OCI-LY3 (cell line): Measurements from ENCODE around the gene TANGO6.

Experiments
- H2AFZ ChIP-seq: fragments of 200-600, 300-600 bp; shearing (Covaris generic); 2 replicates; pipeline ENCODE4 v1.6.0; 2014; ENCODE audit warnings: antibody characterized with exemption, low read depth, low read length
- H3K27ac ChIP-seq: fragments of 200-600, 300-600 bp; sonication (generic); 2 replicates; pipeline ENCODE4 v1.5.1; 2014; ENCODE audit warnings: mild to moderate bottlenecking, low read length, moderate library complexity, mixed read lengths
- H3K27me3 ChIP-seq: fragments of 200-600, 300-600 bp; sonication (generic); 2 replicates; pipeline ENCODE4 v1.6.1; 2014; ENCODE audit warnings: low read depth, low read length, mixed read lengths
- H3K36me3 ChIP-seq: fragments of 200-600, 300-600 bp; sonication (generic); replicated peaks from 2 replicates; pipeline ENCODE3; 2014; ENCODE audit warnings: low read depth, low read length, mixed read lengths
- H3K4me1 ChIP-seq: fragments of 300-600, 200-600 bp; sonication (generic); 2 replicates; pipeline ENCODE4 v1.6.1; 2014; ENCODE audit warnings: low read length, mixed read lengths
- H3K4me2 ChIP-seq: fragments of 200-600, 300-600 bp; sonication (generic); 2 replicates; pipeline ENCODE4 v1.6.1; 2014; ENCODE audit warnings: low read length, mixed read lengths
- H3K4me3 ChIP-seq: fragments of 300-600, 200-600 bp; sonication (generic); 2 replicates; pipeline ENCODE4 v1.5.1; 2014; ENCODE audit warnings: antibody characterized with exemption, mild to moderate bottlenecking, low read length, moderate library complexity
- H3K79me2 ChIP-seq: fragments of 300-600, 200-600 bp; shearing (Covaris generic); 2 replicates; pipeline ENCODE4 v1.6.1; 2014; ENCODE audit warnings: mild to moderate bottlenecking, low read length, mixed read lengths
- H3K9ac ChIP-seq: fragments of 300-600, 200-600 bp; shearing (Covaris generic); 2 replicates; pipeline ENCODE4 v1.6.0; 2014; ENCODE audit warnings: mild to moderate bottlenecking, low read length, moderate library complexity
- H3K9me3 ChIP-seq: fragments of 200-600, 300-600 bp; shearing (Covaris generic); 2 replicates; pipeline ENCODE4 v1.6.1; 2014; ENCODE audit warnings: low read length, mixed read lengths; ENCODE audit not compliant: insufficient read depth
- H4K20me1 ChIP-seq: fragments of 200-600, 300-600 bp; sonication (generic); 2 replicates; pipeline ENCODE4 v1.6.1; 2016; ENCODE audit warnings: low read length, mixed read lengths; ENCODE audit not compliant: insufficient read depth
- CTCF ChIP-seq: fragments of 200-600, 300-600 bp; sonication (generic); IDR thresholded peaks from 2 replicates; pipeline ENCODE4 v1.5.1; 2014; ENCODE audit warnings: antibody characterized with exemption, low read length, low read depth
- EZH2phosphoT487 ChIP-seq: fragments of 200-600 bp; shearing (Covaris generic); IDR thresholded peaks from 2 replicates; pipeline ENCODE4 v1.6.1; 2018; ENCODE audit warnings: antibody characterized with exemption, mixed run types, low read depth

TANGO6 gene

GRCh38 chr16:68825427-68825826, 17.9 kb upstream of the TANGO6 start:
- Histone ChIP-seq H3K4me2 (no peak overlapping the region), H3K4me1 (no peaks in the 10 kb centered on the region), H3K9me3 (no peaks in the 10 kb centered on the region), H3K4me3 (no peak overlapping the region), H3K27me3 (no peaks in the 10 kb centered on the region), H3K36me3 (peaks cover 4% of the 10 kb centered on the region), H3K27ac (no peak overlapping the region), H4K20me1 (no peaks in the 10 kb centered on the region), H3K9ac (no peak overlapping the region), H2AFZ (no peak overlapping the region), H3K79me2 (no peaks in the 10 kb centered on the region)
- no peak for TF ChIP-seq EZH2phosphoT487
- no peak for TF ChIP-seq CTCF

- no peak overlapping the region for H3K4me2 ChIP-seq
- H3K79me2 ChIP-seq, result no peaks in the 10 kb centered on the region
- no peaks in the 10 kb centered on the region for H3K9me3 ChIP-seq
- no peak overlapping the region for H2AFZ ChIP-seq
- no peaks in the 10 kb centered on the region for H4K20me1 ChIP-seq
- H3K36me3 ChIP-seq, result peaks cover 4% of the 10 kb centered on the region
- no peak overlapping the region for H3K4me3 ChIP-seq
- no peak overlapping the region for H3K27ac ChIP-seq
- TF ChIP-seq EZH2phosphoT487 (no peak), CTCF (no peak)
- H3K9ac ChIP-seq, result no peak overlapping the region
- no peaks in the 10 kb centered on the region for H3K4me1 ChIP-seq
- H3K27me3 ChIP-seq, result no peaks in the 10 kb centered on the region
Observed at GRCh38 chr16:68826652-68827051, 16.7 kb upstream of the TANGO6 start.

DNA sequence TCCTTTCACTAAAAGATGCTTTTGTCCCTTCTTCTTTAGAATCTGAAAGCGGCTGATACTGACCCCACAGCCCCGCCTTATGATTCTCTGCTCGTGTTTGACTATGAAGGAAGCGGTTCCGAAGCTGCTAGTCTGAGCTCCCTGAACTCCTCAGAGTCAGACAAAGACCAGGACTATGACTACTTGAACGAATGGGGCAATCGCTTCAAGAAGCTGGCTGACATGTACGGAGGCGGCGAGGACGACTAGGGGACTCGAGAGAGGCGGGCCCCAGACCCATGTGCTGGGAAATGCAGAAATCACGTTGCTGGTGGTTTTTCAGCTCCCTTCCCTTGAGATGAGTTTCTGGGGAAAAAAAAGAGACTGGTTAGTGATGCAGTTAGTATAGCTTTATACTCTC, 10.1 kb upstream of the TANGO6 start:
- no peaks in the 10 kb centered on the region for H3K79me2 ChIP-seq
- no peaks in the 10 kb centered on the region for H3K9me3 ChIP-seq
- no peaks in the 10 kb centered on the region for H3K36me3 ChIP-seq

DNA sequence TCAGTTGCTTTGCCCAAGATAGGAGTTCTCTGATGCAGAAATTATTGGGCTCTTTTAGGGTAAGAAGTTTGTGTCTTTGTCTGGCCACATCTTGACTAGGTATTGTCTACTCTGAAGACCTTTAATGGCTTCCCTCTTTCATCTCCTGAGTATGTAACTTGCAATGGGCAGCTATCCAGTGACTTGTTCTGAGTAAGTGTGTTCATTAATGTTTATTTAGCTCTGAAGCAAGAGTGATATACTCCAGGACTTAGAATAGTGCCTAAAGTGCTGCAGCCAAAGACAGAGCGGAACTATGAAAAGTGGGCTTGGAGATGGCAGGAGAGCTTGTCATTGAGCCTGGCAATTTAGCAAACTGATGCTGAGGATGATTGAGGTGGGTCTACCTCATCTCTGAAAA, 8.8 kb upstream of the TANGO6 start:
- no peaks in the 10 kb centered on the region for H3K4me1 ChIP-seq
- no peak overlapping the region for H3K27ac ChIP-seq
- no peaks in the 10 kb centered on the region for H3K79me2 ChIP-seq
- H4K20me1 ChIP-seq, result no peaks in the 10 kb centered on the region
- no peaks in the 10 kb centered on the region for H3K36me3 ChIP-seq
- no peak overlapping the region for H3K9ac ChIP-seq
- no peaks in the 10 kb centered on the region for H3K27me3 ChIP-seq
- H3K4me2 ChIP-seq, result no peak overlapping the region
- no peak overlapping the region for H2AFZ ChIP-seq
- H3K9me3 ChIP-seq, result no peaks in the 10 kb centered on the region
- no peak for TF ChIP-seq EZH2phosphoT487
- no peak for TF ChIP-seq CTCF
- H3K4me3 ChIP-seq, result no peak overlapping the region

More for the DNA sequence above, 10.1 kb upstream of the TANGO6 start:
- Histone ChIP-seq H3K27me3 (no peaks in the 10 kb centered on the region), H3K4me2 (no peak overlapping the region), H2AFZ (no peak overlapping the region), H3K4me3 (no peak overlapping the region), H3K4me1 (no peaks in the 10 kb centered on the region), H3K27ac (no peak overlapping the region), H4K20me1 (no peaks in the 10 kb centered on the region), H3K9ac (no peak overlapping the region)
- TF ChIP-seq CTCF, result no peak
- TF ChIP-seq EZH2phosphoT487, result no peak
